Right lung (tissue), 5 donors: ENCODE measurements around the gene DRAXIN. TPM values are rescaled to one million over a fixed set of nuclear protein-coding genes. Genes with fewer than 3 reads are reported as not detected.

ENCODE experiments used
- DNase-seq, 2 donors: peaks; one replicate each; pipeline ENCODE4 v3.0.0-alpha.2; 2013
- polyA plus RNA-seq, 5 donors: library from polyadenylated mRNA; unstranded; fragments of 120-200 nt; gene quantifications; one replicate each; pipeline versions ENCODE4 v1.2.1 to v1.2.3, GENCODE V29; 2013; ENCODE audit warnings: inconsistent platforms in 1 of 5, low replicate concordance in 1 of 5; ENCODE audit not compliant: insufficient read length in 5 of 5, insufficient read depth in 1 of 5

Gene DRAXIN
- polyA plus RNA-seq, 5 donors: 1.9 to 2.7 (median 2.2) TPM

GRCh38 chr1:11736746-11737639, 45.5 kb downstream of the DRAXIN start:
- peak; percentile 35 to 36 for DNase-seq

GRCh38 chr1:11738096-11738495, 46.6 kb downstream of the DRAXIN start:
- no peak for DNase-seq

GRCh38 chr1:11738783-11739182, 47.3 kb downstream of the DRAXIN start:
- no peak for DNase-seq

- no peak for DNase-seq
Observed at GRCh38 chr1:11740258-11741192, 49.0 kb downstream of the DRAXIN start.

GRCh38 chr1:11741482-11741881, 50.0 kb downstream of the DRAXIN start:
- no peak for DNase-seq

- DNase-seq: no peak
Observed at GRCh38 chr1:11741919-11742558, 50.5 kb downstream of the DRAXIN start.

- no peak for DNase-seq
Observed at GRCh38 chr1:11744287-11744686, 52.8 kb downstream of the DRAXIN start.

GRCh38 chr1:11746092-11746491, 54.6 kb downstream of the DRAXIN start:
- no peak for DNase-seq

- no peak for DNase-seq
Observed at GRCh38 chr1:11746795-11747487, 55.4 kb downstream of the DRAXIN start.

GRCh38 chr1:11748294-11749202, 57.0 kb downstream of the DRAXIN start:
- DNase-seq: no peak

- no peak for DNase-seq
Observed at GRCh38 chr1:11749203-11749689, 57.7 kb downstream of the DRAXIN start.

GRCh38 chr1:11749996-11750395, 58.5 kb downstream of the DRAXIN start:
- no peak for DNase-seq

GRCh38 chr1:11751087-11751486, 59.6 kb downstream of the DRAXIN start:
- no peak for DNase-seq

GRCh38 chr1:11752359-11753088, 61.0 kb downstream of the DRAXIN start:
- DNase-seq: no peak

GRCh38 chr1:11753555-11754208, 62.2 kb downstream of the DRAXIN start:
- DNase-seq: no peak

- DNase-seq: no peak
Observed at GRCh38 chr1:11757047-11757446, 65.5 kb downstream of the DRAXIN start.

- no peak for DNase-seq
Observed at GRCh38 chr1:11759791-11760190, 68.3 kb downstream of the DRAXIN start.

GRCh38 chr1:11761285-11761684, 69.8 kb downstream of the DRAXIN start:
- no peak for DNase-seq

- no peak for DNase-seq
Observed at GRCh38 chr1:11761988-11762406, 70.5 kb downstream of the DRAXIN start, which contains the start of gene C1orf167. C1orf167 (plus strand) TSS chr1:11762193; CDS start chr1:11764401, 2,208 bp downstream.
